Mucosa of descending colon (tissue), 3 donors: ENCODE results near the gene KRT32. TPM values are rescaled to one million over a fixed set of nuclear protein-coding genes. Genes with fewer than 3 reads are reported as not detected.

ENCODE experiments used
- ATAC-seq: fragments of 200-7000 bp; cut with Tn5 transposase; one replicate; pipeline ENCODE4 v1.9.1; 2020; ENCODE audit warnings: mild to moderate bottlenecking, moderate library complexity
- DNase-seq, 3 donors: peaks; one replicate each; pipeline ENCODE4 v3.0.0-alpha.2; 2020
- H3K36me3 ChIP-seq: fragments of 200-600 bp; one replicate; pipeline ENCODE4 v1.8.0; 2021; ENCODE audit warnings: low read depth, mild to moderate bottlenecking
- H3K4me1 ChIP-seq: fragments of 200-600 bp; one replicate; pipeline ENCODE4 v1.8.0; 2021; ENCODE audit warnings: low read depth, mild to moderate bottlenecking
- H3K4me3 ChIP-seq: fragments of 200-600 bp; one replicate; pipeline ENCODE4 v1.8.0; 2021; ENCODE audit warnings: mild to moderate bottlenecking
- H3K9me3 ChIP-seq: fragments of 200-600 bp; one replicate; pipeline ENCODE4 v1.8.0; 2021; ENCODE audit warnings: mild to moderate bottlenecking
- CTCF ChIP-seq: fragments of 200-600 bp; IDR thresholded peaks from one replicate; pipeline ENCODE4 v1.8.0; 2022; ENCODE audit warnings: antibody characterized with exemption, mild to moderate bottlenecking
- intact Hi-C, 2 donors: fragments of 100-400 bp; cut with DNase I in 1 of 2; cut with micrococcal nuclease in 1 of 2; formaldehyde crosslinking; loops; one replicate each; pipeline versions ENCODE4 v1.11.0 to v1.11.1; 2022; cut with DNase I, micrococcal nuclease
- total RNA-seq, 3 donors: library from RNA; stranded (reverse); fragmentation: NEBNext Ultra II Directional in 2 of 3; extraction: Animal tissue kit (Norgen Biotek cat#: 25700) in 2 of 3; gene quantifications; one replicate each; pipeline versions ENCODE4 v1.2.1 to v1.2.4, GENCODE V29; 2021 to 2023
- donor health status: DM: no; HTN: no; CAD: no; lungs with moderate emphysema.
- donor health status: DM: no; HTN: no; CAD: no.
- donor health status: DM: no; HTN: yes; CAD: no.

Gene KRT32
- total RNA-seq, 3 donors from 2014 or later: not detected

GRCh38 chr17:41498276-41498675, 31.1 kb upstream of the KRT32 start:
- no peaks in the 10 kb centered on the region for H3K36me3 ChIP-seq
- ATAC-seq: peak; percentile 32
- intact Hi-C loops: no loop called here

GRCh38 chr17:41496803-41497484, 29.8 kb upstream of the KRT32 start:
- Histone ChIP-seq H3K36me3 (no peaks in the 10 kb centered on the region), H3K9me3 (no peaks in the 10 kb centered on the region), H3K4me3 (no peak overlapping the region), H3K4me1 (no peaks in the 10 kb centered on the region)
- ATAC-seq (peak; percentile 97), DNase-seq (peak; percentile 87 to 90 (median 89))
- peak; percentile 62 for TF ChIP-seq CTCF
- intact Hi-C loops: no loop called here

More at GRCh38 chr17:41498276-41498675, 31.1 kb upstream of the KRT32 start:
- no peak for TF ChIP-seq CTCF
- Histone ChIP-seq H3K4me3 (no peak overlapping the region), H3K4me1 (no peaks in the 10 kb centered on the region), H3K9me3 (no peaks in the 10 kb centered on the region)
- DNase-seq: no peak

DNA sequence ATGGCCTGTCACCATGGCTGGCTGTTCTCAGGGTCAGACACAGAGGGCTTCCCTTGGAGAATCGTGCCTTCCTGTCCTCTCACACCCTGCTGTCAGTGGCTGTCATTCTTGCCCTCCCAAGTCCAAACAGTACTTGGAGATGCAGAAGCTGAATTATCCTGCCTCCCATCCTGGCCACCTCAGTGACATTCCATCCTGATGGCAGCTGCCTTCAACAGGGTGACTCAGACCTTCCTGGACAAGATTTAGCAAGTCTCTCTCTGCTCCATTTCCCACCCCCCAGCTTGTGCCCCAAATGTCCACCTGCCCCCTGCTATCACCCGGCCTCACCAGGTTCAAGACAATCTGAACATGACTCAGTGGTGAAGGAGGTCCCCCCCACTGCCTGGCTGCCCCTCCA, 27.3 kb upstream of the KRT32 start:
- intact Hi-C loops: no loop called here
- DNase-seq (no peak), ATAC-seq (no peak)
- Histone ChIP-seq H3K36me3 (no peaks in the 10 kb centered on the region), H3K4me3 (no peak overlapping the region), H3K4me1 (peaks cover 13% of the 10 kb centered on the region), H3K9me3 (no peaks in the 10 kb centered on the region)
- TF ChIP-seq CTCF: no peak

DNA sequence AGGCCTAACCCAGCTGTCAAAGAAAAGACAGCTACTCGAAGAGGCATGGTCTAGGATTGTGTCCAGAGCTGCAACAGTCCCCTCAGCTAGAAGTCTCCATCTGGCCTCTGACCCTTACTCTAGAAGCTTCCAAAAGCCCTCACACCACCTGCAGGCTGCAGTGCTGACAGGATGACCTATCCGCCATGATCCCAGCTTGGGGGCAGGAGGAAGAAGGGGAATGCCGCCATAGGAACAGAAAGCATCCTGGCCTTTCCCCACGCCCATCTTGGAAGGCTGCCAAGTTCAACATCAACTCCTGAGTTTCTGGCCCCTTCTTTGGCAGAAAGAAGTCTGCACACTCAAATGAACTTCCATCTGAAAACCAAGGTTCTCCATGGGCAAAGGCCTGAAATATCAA, 25.6 kb upstream of the KRT32 start:
- no peak for TF ChIP-seq CTCF
- intact Hi-C loops: no loop called here
- ATAC-seq (no peak), DNase-seq (peak in 1 of 3 donors; percentile 59)
- H3K4me1 ChIP-seq: peaks cover 14% of the 10 kb centered on the region
- no peak overlapping the region for H3K4me3 ChIP-seq
- no peaks in the 10 kb centered on the region for H3K9me3 ChIP-seq
- no peaks in the 10 kb centered on the region for H3K36me3 ChIP-seq

GRCh38 chr17:41492351-41492750, 25.2 kb upstream of the KRT32 start:
- ATAC-seq: no peak
- no peak overlapping the region for H3K4me3 ChIP-seq

More at GRCh38 chr17:41492351-41492750, 25.2 kb upstream of the KRT32 start:
- DNase-seq: no peak
- no peaks in the 10 kb centered on the region for H3K36me3 ChIP-seq
- no peaks in the 10 kb centered on the region for H3K9me3 ChIP-seq
- peaks cover 14% of the 10 kb centered on the region for H3K4me1 ChIP-seq
- intact Hi-C loops: no loop called here
- TF ChIP-seq CTCF: no peak
